Panc1 (cell line): ENCODE results near the gene ZSCAN10. TPM values are rescaled to one million over a fixed set of nuclear protein-coding genes. Genes with fewer than 3 reads are reported as not detected.

Experiments used
- ATAC-seq: fragments of 200-7000 bp; cut with Tn5 transposase; 2 replicates; pipeline ENCODE4 v1.9.1; 2020; ENCODE audit warnings: mild to moderate bottlenecking, moderate library complexity
- BruUV-seq: library from RNA; stranded (reverse); fragments of 400-500 nt; replicated peaks from 2 replicates; lab custom pipeline; 2021; lab: Mats Ljungman, UMichigan
- CTCF ChIA-PET: fragments of 300-600 bp; sonication (Branson Sonifier 250); formaldehyde crosslinking; loops from one replicate; lab custom pipeline; 2022; ENCODE audit warnings: antibody characterized with exemption; lab: Charles Lee
- POLR2A ChIA-PET: fragments of 300-600 bp; sonication (Branson Sonifier 250); formaldehyde crosslinking; loops from one replicate; lab custom pipeline; 2022; ENCODE audit warnings: antibody characterized with exemption; lab: Charles Lee
- DNase-seq: peaks from one replicate; pipeline ENCODE4 v3.0.0-alpha.2; 2010; ENCODE audit warnings: low read depth, low spot score
- H3K27ac ChIP-seq: 2 replicates; pipeline ENCODE4 v1.5.1; 2011; ENCODE audit warnings: mild to moderate bottlenecking, low read length, inconsistent platforms
- H3K27me3 ChIP-seq: fragments of 200-500 bp; sonication (Bioruptor generic); 2 replicates; pipeline ENCODE4 v1.6.0; 2014; ENCODE audit warnings: low read length, inconsistent platforms; ENCODE audit not compliant: control insufficient read depth, insufficient read depth
- H3K36me3 ChIP-seq: fragments of 200-500 bp; sonication (Bioruptor generic); 2 replicates; pipeline ENCODE4 v1.5.1; 2014; ENCODE audit warnings: inconsistent platforms, mild to moderate bottlenecking, low read length, moderate library complexity; ENCODE audit not compliant: control insufficient read depth, insufficient read depth
- H3K4me1 ChIP-seq: 2 replicates; pipeline ENCODE4 v1.5.1; 2011; ENCODE audit warnings: inconsistent platforms, mild to moderate bottlenecking, low read length, moderate library complexity; ENCODE audit not compliant: control insufficient read depth, insufficient read depth
- H3K4me3 ChIP-seq, 2 experiments: 2 replicates each; pipeline ENCODE4 v1.5.1; 2011 to 2012; ENCODE audit warnings: low read depth in 2 of 2, low read length in 2 of 2, mild to moderate bottlenecking in 2 of 2, inconsistent platforms in 1 of 2, moderate library complexity in 1 of 2
- H3K9me3 ChIP-seq: fragments of 200-500 bp; sonication (Bioruptor generic); 2 replicates; pipeline ENCODE4 v1.5.1; 2014; ENCODE audit warnings: low read depth, mild to moderate bottlenecking, inconsistent platforms, low read length, moderate library complexity; ENCODE audit not compliant: control insufficient read depth, insufficient read depth
- CTCF ChIP-seq: fragments of 450-650 bp; IDR thresholded peaks from 2 replicates; pipeline ENCODE4 v1.5.1; 2017; ENCODE audit warnings: mild to moderate bottlenecking
- POLR2AphosphoS5 ChIP-seq: IDR thresholded peaks from 2 replicates; pipeline ENCODE4 v1.6.1; 2012; ENCODE audit warnings: mild to moderate bottlenecking, low read depth, low read length, moderate library complexity
- REST ChIP-seq, 2 experiments: IDR thresholded peaks; 2 replicates each; pipeline ENCODE4 v1.6.1; 2011 to 2012; ENCODE audit warnings: low read depth in 2 of 2, control low read depth in 1 of 2, low read length in 1 of 2, mild to moderate bottlenecking in 1 of 2, moderate library complexity in 1 of 2; ENCODE audit not compliant: insufficient read depth in 1 of 2
- SIN3A ChIP-seq: IDR thresholded peaks from 2 replicates; pipeline ENCODE4 v1.6.1; 2012; ENCODE audit warnings: low read depth, mild to moderate bottlenecking, low read length, moderate library complexity, borderline replicate concordance; ENCODE audit not compliant: insufficient read depth
- TCF7L2 ChIP-seq: IDR thresholded peaks from 2 replicates; pipeline ENCODE4 v1.6.1; 2011; ENCODE audit warnings: mild to moderate bottlenecking, low read depth, low read length, inconsistent platforms
- in situ Hi-C: cut with HindIII; loops from 2 replicates; pipeline ENCODE4 v1.10.0; 2016; ENCODE audit warnings: low sequenced_read_pairs, low pct_unique_long_range_greater_than_20kb
- intact Hi-C: fragments of 100-400 bp; cut with micrococcal nuclease; formaldehyde crosslinking; loops from one replicate; pipeline ENCODE4 v1.10.0; 2022; ENCODE audit not compliant: unreplicated experiment
- total RNA-seq: library from RNA; stranded (reverse); gene quantifications from one replicate; pipeline ENCODE4 v1.2.1, GENCODE V29; 2021; ENCODE audit not compliant: unreplicated experiment

The ZSCAN10 gene
- total RNA-seq, 1 experiment from 2014 or later: 0.21 TPM

GRCh38 chr16:3099732-3100499 lies 822 bp upstream of the ZSCAN10 start:
- intact Hi-C loops: no loop called here
- in situ Hi-C loops: no loop called here

GRCh38 chr16:3099395-3099731 lies 269 bp upstream of the ZSCAN10 start:
- no peak for DNase-seq
- Histone ChIP-seq H3K27ac (no peak overlapping the region), H3K4me1 (peaks cover 5% of the 10 kb centered on the region), H3K4me3 (no peak overlapping the region; a peak in 1 of 4 replicates), H3K36me3 (no peaks in the 10 kb centered on the region), H3K27me3 (no peaks in the 10 kb centered on the region), H3K9me3 (no peaks in the 10 kb centered on the region)
- ChIA-PET POLR2A (no interaction called here), CTCF (no interaction called here)
- no peak for TF ChIP-seq CTCF
- no peak for TF ChIP-seq TCF7L2
- TF ChIP-seq POLR2AphosphoS5: no peak
- no peak for TF ChIP-seq REST (IDR thresholded peaks at IDR 0.05; ENCODE audit: insufficient read depth in 1 of 2, low read depth in 2 of 2, low read length in 1 of 2)
- TF ChIP-seq SIN3A: no peak
- in situ Hi-C loops (no loop called here), intact Hi-C loops (no loop called here)
- no TSS peak for BruUV-seq
- ATAC-seq: no peak

More at GRCh38 chr16:3099732-3100499, 822 bp upstream of the ZSCAN10 start:
- Histone ChIP-seq H3K27ac (peak overlapping the region; percentile 70; the same call in 1 of the 2 replicates), H3K36me3 (no peaks in the 10 kb centered on the region), H3K27me3 (no peaks in the 10 kb centered on the region), H3K9me3 (no peaks in the 10 kb centered on the region), H3K4me3 (peak overlapping the region; percentile 7 to 49; a peak in 3 of 4 replicates), H3K4me1 (peaks cover 5% of the 10 kb centered on the region)
- TF ChIP-seq TCF7L2 (no peak), POLR2AphosphoS5 (no peak), REST (IDR thresholded peaks at IDR 0.05; ENCODE audit: insufficient read depth in 1 of 2, low read depth in 2 of 2, low read length in 1 of 2) (no peak), SIN3A (no peak), CTCF (no peak)
- BruUV-seq: no TSS peak
- POLR2A ChIA-PET: no interaction called here
- CTCF ChIA-PET: no interaction called here
- DNase-seq: no peak
- ATAC-seq: peak; percentile 82
